Muscle of back (tissue), 11 donors: Measurements from ENCODE around the gene MED1. TPM values are rescaled to one million over a fixed set of nuclear protein-coding genes. Genes with fewer than 3 reads are reported as not detected.

Experiments
- DNase-seq, 3 donors: peaks; one replicate each; pipeline versions ENCODE4 v3.0.0 to v3.0.0-alpha.2; 2013
- polyA plus RNA-seq, 10 donors: library from polyadenylated mRNA; unstranded; fragments of 120-200 nt; gene quantifications; one replicate each; pipeline ENCODE4 v1.2.1, GENCODE V29; 2013; ENCODE audit not compliant: insufficient read length in 10 of 10

MED1 gene
- polyA plus RNA-seq, 10 donors: 23.9 to 36.8 (median 29.8) TPM

DNA sequence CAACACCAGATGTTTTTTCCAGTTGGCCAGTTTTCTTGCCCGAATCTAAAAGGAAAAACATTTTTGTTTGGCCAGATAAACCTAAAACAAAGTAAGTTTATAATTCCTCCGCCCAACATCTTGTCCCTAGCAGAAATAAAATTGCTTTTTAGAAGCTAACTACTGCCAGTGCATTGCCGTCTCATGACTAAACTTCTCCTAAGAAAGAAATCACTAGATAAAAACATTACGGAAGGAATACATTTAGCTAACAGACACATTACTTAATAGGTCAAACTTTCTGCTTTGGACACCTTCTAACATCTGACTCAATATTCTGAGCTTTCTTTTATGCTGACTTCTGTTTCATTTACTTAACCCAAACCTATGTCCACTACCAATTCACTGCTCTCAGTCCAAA, 85.8 kb downstream of the MED1 start:
- DNase-seq: peak; percentile 37 to 54 (median 46)

DNA sequence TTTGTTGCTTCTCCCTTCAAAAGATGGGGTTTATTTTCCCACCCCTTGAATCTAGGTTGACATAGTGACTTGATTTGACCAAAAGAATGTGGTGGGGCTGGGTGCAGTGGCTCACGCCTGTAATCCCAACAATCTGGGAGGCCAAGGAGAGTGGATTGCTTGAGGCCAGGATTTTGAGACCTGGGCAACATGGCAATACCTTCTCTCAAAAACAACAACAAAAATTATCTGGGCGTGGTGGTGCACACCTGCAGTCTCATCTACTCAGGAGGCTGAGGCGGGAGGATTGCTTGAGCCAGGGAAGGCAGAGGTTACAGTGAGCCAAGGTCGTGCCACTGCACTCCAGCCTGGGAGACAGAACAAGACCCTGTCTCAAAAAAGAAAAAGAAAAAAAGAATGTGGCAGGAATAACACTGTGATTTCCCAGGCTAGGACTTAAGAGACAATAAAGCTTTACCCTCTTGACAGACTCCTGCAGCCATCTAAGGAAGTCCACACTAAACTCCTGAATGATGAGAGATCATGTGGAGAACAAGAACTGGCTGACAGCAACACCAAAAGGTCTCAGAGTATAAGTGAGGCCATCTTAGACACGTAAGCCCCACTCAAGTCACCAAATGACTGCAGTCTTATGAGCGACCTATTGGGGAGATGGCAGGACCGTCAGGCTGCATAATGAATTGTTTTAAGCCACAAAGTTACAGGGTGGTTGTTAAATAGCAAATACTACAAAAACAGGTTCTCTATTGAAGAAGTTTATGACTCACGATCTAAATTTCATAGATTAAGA, 86.6 kb downstream of the MED1 start:
- DNase-seq: peak in 1 of 3 donors; percentile 17

GRCh38 chr17:39361064-39361463, 90.0 kb downstream of the MED1 start:
- no peak for DNase-seq

DNA sequence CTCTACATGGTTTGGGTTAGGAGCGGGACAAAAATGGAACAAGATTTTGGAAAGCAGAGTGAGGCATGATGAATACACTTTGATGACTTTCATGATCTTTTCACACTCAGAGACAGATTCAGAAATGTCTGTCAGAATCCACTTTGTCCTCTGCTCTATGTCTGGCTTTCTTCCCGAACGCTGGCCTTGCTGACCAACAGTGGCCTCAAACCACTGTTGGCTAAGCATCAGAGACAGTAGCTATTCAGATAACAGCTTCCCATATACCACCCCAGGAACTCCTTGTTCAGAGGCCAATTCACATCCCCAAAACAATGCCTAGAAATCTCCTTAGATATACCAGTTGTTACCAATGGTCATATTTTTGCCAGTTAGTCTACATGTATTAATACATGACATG, 90.5 kb downstream of the MED1 start:
- no peak for DNase-seq

DNA sequence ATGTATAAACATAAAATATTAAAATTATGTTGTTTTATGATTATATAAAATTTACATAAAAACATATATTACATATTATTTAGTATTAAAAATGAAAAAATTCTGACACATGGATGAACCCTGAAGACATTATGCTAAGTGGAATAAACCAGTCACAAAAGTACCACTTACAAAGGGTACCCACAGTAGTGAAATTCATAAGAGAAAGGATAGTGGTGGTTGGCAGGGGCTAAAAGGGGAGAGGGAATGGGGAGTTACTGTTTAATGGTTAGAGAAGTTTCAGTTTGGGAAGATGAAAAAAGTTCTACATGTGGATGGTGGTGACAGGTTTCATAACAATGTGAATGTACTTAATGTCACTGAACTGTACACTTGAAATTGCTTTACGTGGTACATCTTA, 91.1 kb downstream of the MED1 start:
- DNase-seq: no peak

GRCh38 chr17:39357986-39358385, 93.1 kb downstream of the MED1 start:
- DNase-seq: no peak

- DNase-seq: no peak
Observed at GRCh38 chr17:39357488-39357887, 93.6 kb downstream of the MED1 start.

Other genes starting within 250 kb of the MED1 start
- under 1 TPM; 0.13 to 0.96 (median 0.30) TPM for gene STAC2, start 225.3 kb downstream of the MED1 start, polyA plus RNA-seq
- 1 to 10 TPM; 5.1 to 8.1 (median 6.6) TPM for gene FBXL20, start 49.6 kb downstream of the MED1 start, polyA plus RNA-seq
- gene CDK12, start 10.2 kb upstream of the MED1 start, polyA plus RNA-seq: 10 to 100 TPM; 23.4 to 42.2 (median 31.9) TPM
- under 1 TPM in 8 of 10 donors, not detected in 2; 0.01 to 0.22 (median 0.06) TPM for gene NEUROD2, start 156.7 kb upstream of the MED1 start, polyA plus RNA-seq
- gene PPP1R1B, start 175.7 kb upstream of the MED1 start, polyA plus RNA-seq: 1 to 10 TPM; 1.1 to 3.5 (median 2.3) TPM
- gene STARD3, start 185.9 kb upstream of the MED1 start, polyA plus RNA-seq: 10 to 100 TPM; 27.5 to 41.4 (median 31.6) TPM
- 100 to 1,000 TPM; 193 to 440 (median 306) TPM for gene TCAP, start 214.1 kb upstream of the MED1 start, polyA plus RNA-seq
- 1 to 10 TPM; 2.1 to 5.8 (median 3.5) TPM for gene PNMT, start 217.2 kb upstream of the MED1 start, polyA plus RNA-seq
- gene PGAP3, start 236.8 kb upstream of the MED1 start, polyA plus RNA-seq: 10 to 100 TPM; 15.5 to 19.4 (median 16.4) TPM
- gene ERBB2, start 248.8 kb upstream of the MED1 start, polyA plus RNA-seq: 100 to 1,000 TPM in 9 of 10 donors, 10 to 100 TPM in 1; 77.8 to 147 (median 107) TPM